Lung (tissue), 12 donors: ENCODE results near the gene MTM1. TPM values are rescaled to one million over a fixed set of nuclear protein-coding genes. Genes with fewer than 3 reads are reported as not detected.
A peak's percentile ranks its signal among the peaks of the same experiment; 100 is the strongest.

Source experiments
- ATAC-seq: fragments of 200-7000 bp; cut with Tn5 transposase; one replicate; pipeline ENCODE4 v1.9.1; 2020; ENCODE audit warnings: moderate number of reproducible peaks; ENCODE audit not compliant: insufficient read depth, low FRiP score
- DNase-seq, 3 donors: peaks; one replicate each; pipeline ENCODE4 v3.0.0-alpha.2; 2013 to 2017
- H3K27ac ChIP-seq, 2 donors: one replicate each; pipeline ENCODE4 v1.5.1; 2013; ENCODE audit warnings: mild to moderate bottlenecking in 2 of 2, moderate library complexity in 2 of 2, control low read depth in 1 of 2, inconsistent platforms in 1 of 2, low read depth in 1 of 2, low read length in 1 of 2
- H3K27me3 ChIP-seq, 3 donors: one replicate each; pipeline ENCODE4 v1.5.1; 2013; ENCODE audit warnings: low read length in 2 of 3; ENCODE audit not compliant: control insufficient read depth in 3 of 3, insufficient read depth in 3 of 3
- H3K36me3 ChIP-seq, 4 donors: one replicate each; pipeline ENCODE4 v1.5.1; 2013; ENCODE audit warnings: low read length in 4 of 4, mild to moderate bottlenecking in 1 of 4, moderate library complexity in 1 of 4; ENCODE audit not compliant: control insufficient read depth in 4 of 4, insufficient read depth in 4 of 4
- H3K4me1 ChIP-seq, 5 donors: one replicate each; pipeline ENCODE4 v1.5.1; 2013; ENCODE audit warnings: low read length in 5 of 5, mild to moderate bottlenecking in 2 of 5, moderate library complexity in 1 of 5; ENCODE audit not compliant: control insufficient read depth in 5 of 5, insufficient read depth in 5 of 5
- H3K4me3 ChIP-seq: one replicate; pipeline ENCODE4 v1.5.1; 2013; ENCODE audit warnings: mild to moderate bottlenecking, control low read depth, moderate library complexity
- H3K9ac ChIP-seq, 2 donors: one replicate each; pipeline ENCODE4 v1.5.1; 2013; ENCODE audit warnings: low read length in 2 of 2, control low read depth in 1 of 2; ENCODE audit not compliant: insufficient read depth in 1 of 2
- H3K9me3 ChIP-seq, 4 donors: one replicate each; pipeline ENCODE4 v1.5.1; 2013; ENCODE audit warnings: low read length in 3 of 4, mild to moderate bottlenecking in 1 of 4, moderate library complexity in 1 of 4; ENCODE audit not compliant: control insufficient read depth in 4 of 4, insufficient read depth in 3 of 4
- CTCF ChIP-seq: IDR thresholded peaks from 2 replicates; pipeline ENCODE4 v1.5.1; 2012; ENCODE audit warnings: mild to moderate bottlenecking; ENCODE audit errors: control extremely low read depth, extremely low read depth
- WGBS, 2 donors: extraction: QIAGEN DNeasy Blood & Tissue Kit; methylation state at CpG; one replicate each; pipeline ENCODE4 v1.1.7; 2013; 5-methylcytosine and 5-hydroxymethylcytosine counted together
- polyA plus RNA-seq, 2 donors: library from polyadenylated mRNA; stranded (reverse); fragments of 200-250 nt; gene quantifications; one replicate each; pipeline ENCODE4 v1.2.1, GENCODE V29; 2013
- total RNA-seq, 2 donors: library from RNA; depleted of rRNA in 1 of 2; stranded (reverse); fragments of >200 nt in 1 of 2; gene quantifications; one replicate each; pipeline ENCODE4 v1.2.1, GENCODE V29; 2014 to 2021
- donor health status: control.
- donor health status: control.
- donor health status: Bipolar disorder and iron deficiency.
- donor health status: healthy.
- donor health status: DM: yes; HTN: yes; CAD: no.

Gene MTM1
- total and polyA plus RNA-seq, 4 donors, result 4.6 to 31.2 (median 14.5) TPM

GRCh38 chrX:150581093-150581775 lies 12.8 kb downstream of the MTM1 start:
- peaks cover 0 to 3% (median 0%) of the 10 kb centered on the region in 4 donors for H3K9me3 ChIP-seq
- H3K36me3 ChIP-seq, result peaks cover 0 to 3% (median 0%) of the 10 kb centered on the region in 4 donors
- H3K4me3 ChIP-seq, result no peak overlapping the region
- no peak for TF ChIP-seq CTCF
- ATAC-seq (no peak), DNase-seq (no peak)
- no peak overlapping the region for H3K27ac ChIP-seq
- H3K4me1 ChIP-seq, result peaks cover 0 to 3% (median 0%) of the 10 kb centered on the region in 5 donors
- no peak overlapping the region for H3K9ac ChIP-seq
- H3K27me3 ChIP-seq, result no peaks in the 10 kb centered on the region
- 66 to 83% methylated on average over 4 of the region's 4 CpGs for WGBS, 2 donors

DNA sequence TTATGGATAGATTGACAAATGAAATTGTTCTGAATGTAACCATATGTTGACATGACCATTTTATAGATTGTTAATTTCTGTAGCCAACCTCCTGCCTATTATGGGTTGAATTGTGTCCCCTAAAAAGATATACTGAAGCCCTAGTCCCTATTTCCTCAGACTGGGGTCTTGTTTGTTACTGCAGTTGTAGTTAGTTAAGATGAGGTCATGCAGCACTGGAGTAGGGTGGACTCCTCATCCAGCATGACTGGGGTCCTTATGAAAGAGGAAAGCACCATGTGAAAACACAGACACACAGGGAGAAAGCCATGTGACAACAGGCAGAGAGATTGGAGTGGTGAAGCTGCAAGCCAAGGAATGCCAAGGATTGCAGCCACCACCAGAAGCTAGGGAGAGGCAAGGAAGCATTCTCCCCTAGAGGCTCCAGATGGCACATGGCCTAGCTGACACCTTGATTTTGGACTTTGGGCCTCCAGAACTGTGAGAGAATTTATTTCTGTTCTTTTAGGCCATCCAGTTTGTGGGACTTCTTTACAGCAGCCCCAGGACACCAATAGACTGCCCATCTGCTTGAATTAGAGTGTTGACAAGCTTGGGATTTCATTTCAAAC lies 14.0 kb downstream of the MTM1 start:
- no peak overlapping the region for H3K4me3 ChIP-seq
- TF ChIP-seq CTCF, result no peak
- peaks cover 0 to 3% (median 0%) of the 10 kb centered on the region in 5 donors for H3K4me1 ChIP-seq
- peaks cover 0 to 3% (median 0%) of the 10 kb centered on the region in 4 donors for H3K36me3 ChIP-seq
- H3K27ac ChIP-seq, result no peak overlapping the region
- H3K9me3 ChIP-seq, result peaks cover 0 to 3% (median 0%) of the 10 kb centered on the region in 4 donors
- no peaks in the 10 kb centered on the region for H3K27me3 ChIP-seq
- no peak overlapping the region for H3K9ac ChIP-seq
- ATAC-seq, result no peak
- DNase-seq, result no peak

GRCh38 chrX:150587585-150588503 lies 19.4 kb downstream of the MTM1 start:
- WGBS, 2 donors, result 64 to 81% methylated on average over 8 of the region's 8 CpGs
- peak; percentile 23 for TF ChIP-seq CTCF
- H3K27me3 ChIP-seq, result no peaks in the 10 kb centered on the region

More at GRCh38 chrX:150587585-150588503, 19.4 kb downstream of the MTM1 start:
- Histone ChIP-seq H3K4me1 (no peaks in the 10 kb centered on the region), H3K9me3 (no peaks in the 10 kb centered on the region), H3K36me3 (no peaks in the 10 kb centered on the region), H3K4me3 (no peak overlapping the region), H3K9ac (no peak overlapping the region), H3K27ac (no peak overlapping the region)
- ATAC-seq, result no peak
- DNase-seq, result peak in 2 of 3 donors; percentile 11 to 21
